PC-3 (cell line): ENCODE results near the gene RAP1GAP.

Experiments used
- CTCF ChIP-seq: fragments of 300-600 bp; sonication (generic); conservative IDR thresholded peaks from 2 replicates; pipeline ENCODE4 v1.5.1; 2017; ENCODE audit warnings: antibody characterized with exemption, low read depth, mild to moderate bottlenecking, low read length
- EZH2 ChIP-seq: fragments of 300-600 bp; sonication (generic); IDR thresholded peaks from one replicate; pipeline ENCODE4 v1.6.1; 2017; ENCODE audit warnings: antibody characterized with exemption, mild to moderate bottlenecking, low read length; ENCODE audit not compliant: unreplicated experiment
- EZH2phosphoT487 ChIP-seq: fragments of 300-600 bp; sonication (generic); IDR thresholded peaks from 2 replicates; pipeline ENCODE4 v1.6.1; 2018; ENCODE audit warnings: mild to moderate bottlenecking, antibody characterized with exemption, low read length, borderline replicate concordance

GRCh38 chr1:21589618-21590017, 79.5 kb downstream of the RAP1GAP start:
- TF ChIP-seq CTCF (no peak), EZH2phosphoT487 (no peak), EZH2 (no peak)
